ENCODE measurements around the gene MAPK6.

MAPK6 gene

GRCh38 chr15:52076889-52077781 lies 58.1 kb downstream of the MAPK6 start:
- Histone ChIP-seq H3K4me3 (ENCODE audit: low read depth, low read length, poor library complexity, severe bottlenecking) (no peak overlapping the region), H3F3A (ENCODE audit: insufficient read depth, low read length) (no peaks in the 10 kb centered on the region), H3K36me3 (ENCODE audit: insufficient read depth, low read length) (no peaks in the 10 kb centered on the region), H3K9ac (ENCODE audit: low read length) (no peak overlapping the region), H3K79me2 (ENCODE audit: insufficient read depth, low read length) (no peaks in the 10 kb centered on the region), H2AFZ (ENCODE audit: low read length) (no peak overlapping the region), H3K4me2 (ENCODE audit: low read length) (no peak overlapping the region), H3K9me3 (ENCODE audit: low read length) (no peaks in the 10 kb centered on the region), H3K4me1 (ENCODE audit: insufficient read depth, low read length, severe bottlenecking) (no peaks in the 10 kb centered on the region), H4K20me1 (ENCODE audit: insufficient read depth, low read length) (no peaks in the 10 kb centered on the region), H3K27me3 (ENCODE audit: insufficient read depth, low read length) (no peaks in the 10 kb centered on the region), H3K9me2 (ENCODE audit: low read depth, low read length) (no peaks in the 10 kb centered on the region), H3K27ac (ENCODE audit: low read depth, low read length, poor library complexity, severe bottlenecking) (no peak overlapping the region)
- TF ChIP-seq EZH2 (IDR thresholded peaks at IDR 0.05; ENCODE audit: borderline replicate concordance, low read length) (no peak), CTCF (IDR thresholded peaks at IDR 0.05; ENCODE audit: low read length) (no peak)

GRCh38 chr15:52078197-52078875 lies 59.3 kb downstream of the MAPK6 start:
- no peaks in the 10 kb centered on the region for H3F3A ChIP-seq (ENCODE audit: insufficient read depth, low read length)
- H3K4me1 ChIP-seq (ENCODE audit: insufficient read depth, low read length, severe bottlenecking) = no peaks in the 10 kb centered on the region
- H3K79me2 ChIP-seq (ENCODE audit: insufficient read depth, low read length) = no peaks in the 10 kb centered on the region
- no peak overlapping the region for H3K4me3 ChIP-seq (ENCODE audit: low read depth, low read length, poor library complexity, severe bottlenecking)
- H3K27me3 ChIP-seq (ENCODE audit: insufficient read depth, low read length) = no peaks in the 10 kb centered on the region
- no peaks in the 10 kb centered on the region for H3K36me3 ChIP-seq (ENCODE audit: insufficient read depth, low read length)
- no peaks in the 10 kb centered on the region for H3K9me3 ChIP-seq (ENCODE audit: low read length)
- H4K20me1 ChIP-seq (ENCODE audit: insufficient read depth, low read length) = no peaks in the 10 kb centered on the region
- H2AFZ ChIP-seq (ENCODE audit: low read length) = no peak overlapping the region
- H3K27ac ChIP-seq (ENCODE audit: low read depth, low read length, poor library complexity, severe bottlenecking) = no peak overlapping the region
- TF ChIP-seq EZH2 (IDR thresholded peaks at IDR 0.05; ENCODE audit: borderline replicate concordance, low read length) = no peak
- no peak for TF ChIP-seq CTCF (IDR thresholded peaks at IDR 0.05; ENCODE audit: low read length)
- no peak overlapping the region for H3K9ac ChIP-seq (ENCODE audit: low read length)
- no peaks in the 10 kb centered on the region for H3K9me2 ChIP-seq (ENCODE audit: low read depth, low read length)
- no peak overlapping the region for H3K4me2 ChIP-seq (ENCODE audit: low read length)

GRCh38 chr15:52078876-52079700 lies 60.1 kb downstream of the MAPK6 start:
- H3K27ac ChIP-seq (ENCODE audit: low read depth, low read length, poor library complexity, severe bottlenecking) = no peak overlapping the region
- H3K36me3 ChIP-seq (ENCODE audit: insufficient read depth, low read length) = no peaks in the 10 kb centered on the region
- H3K9ac ChIP-seq (ENCODE audit: low read length) = no peak overlapping the region
- H2AFZ ChIP-seq (ENCODE audit: low read length) = no peak overlapping the region
- no peaks in the 10 kb centered on the region for H3K27me3 ChIP-seq (ENCODE audit: insufficient read depth, low read length)
- no peak overlapping the region for H3K4me3 ChIP-seq (ENCODE audit: low read depth, low read length, poor library complexity, severe bottlenecking)
- H3K4me1 ChIP-seq (ENCODE audit: insufficient read depth, low read length, severe bottlenecking) = no peaks in the 10 kb centered on the region
- H3K4me2 ChIP-seq (ENCODE audit: low read length) = no peak overlapping the region
- no peaks in the 10 kb centered on the region for H3K9me2 ChIP-seq (ENCODE audit: low read depth, low read length)
- no peaks in the 10 kb centered on the region for H3K9me3 ChIP-seq (ENCODE audit: low read length)
- no peaks in the 10 kb centered on the region for H3F3A ChIP-seq (ENCODE audit: insufficient read depth, low read length)
- no peaks in the 10 kb centered on the region for H4K20me1 ChIP-seq (ENCODE audit: insufficient read depth, low read length)
- H3K79me2 ChIP-seq (ENCODE audit: insufficient read depth, low read length) = no peaks in the 10 kb centered on the region
- no peak for TF ChIP-seq EZH2 (IDR thresholded peaks at IDR 0.05; ENCODE audit: borderline replicate concordance, low read length)
- peak; percentile 96 for TF ChIP-seq CTCF (IDR thresholded peaks at IDR 0.05; ENCODE audit: low read length)
